Effector CD4-positive, alpha-beta T cell (primary cell): Measurements from ENCODE around the gene NRDE2.
"Not testable (repeated sequence)": the region's sequence is repeated elsewhere in the genome, so short reads cannot be mapped to it uniquely, and the experiment has no call there.

Experiments
- DNase-seq: peaks from one replicate; pipeline ENCODE4 v3.0.0-alpha.2; 2020

Gene NRDE2

GRCh38 chr14:90344331-90345238 lies 12.8 kb upstream of the NRDE2 start:
- DNase-seq = no peak

- DNase-seq = no peak
Measured at GRCh38 chr14:90342327-90342726, 10.6 kb upstream of the NRDE2 start.

- DNase-seq = no peak
Measured at GRCh38 chr14:90341784-90342183, 10.0 kb upstream of the NRDE2 start.

DNA sequence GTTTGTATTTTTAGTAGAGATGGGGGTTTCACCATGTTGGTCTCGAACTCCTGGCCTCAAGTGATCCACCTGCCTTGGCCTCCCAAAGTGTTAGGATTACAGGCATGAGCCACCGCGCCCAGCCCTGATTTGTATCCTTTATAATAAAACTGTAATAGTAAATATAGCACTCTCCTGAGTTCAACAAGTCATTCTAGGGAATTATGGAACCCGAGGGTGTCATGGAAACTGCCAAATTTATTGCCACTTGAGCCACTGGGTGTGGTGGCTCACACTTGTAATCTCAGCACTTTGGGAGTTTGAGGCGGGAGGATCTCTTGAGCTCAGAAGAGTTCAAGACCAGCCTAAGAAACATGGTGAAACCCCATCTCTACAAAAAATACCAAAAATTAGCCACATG lies 9.5 kb upstream of the NRDE2 start:
- DNase-seq = not testable (repeated sequence)

- DNase-seq = no peak
Measured at GRCh38 chr14:90336985-90337384, 5.2 kb upstream of the NRDE2 start.

DNA sequence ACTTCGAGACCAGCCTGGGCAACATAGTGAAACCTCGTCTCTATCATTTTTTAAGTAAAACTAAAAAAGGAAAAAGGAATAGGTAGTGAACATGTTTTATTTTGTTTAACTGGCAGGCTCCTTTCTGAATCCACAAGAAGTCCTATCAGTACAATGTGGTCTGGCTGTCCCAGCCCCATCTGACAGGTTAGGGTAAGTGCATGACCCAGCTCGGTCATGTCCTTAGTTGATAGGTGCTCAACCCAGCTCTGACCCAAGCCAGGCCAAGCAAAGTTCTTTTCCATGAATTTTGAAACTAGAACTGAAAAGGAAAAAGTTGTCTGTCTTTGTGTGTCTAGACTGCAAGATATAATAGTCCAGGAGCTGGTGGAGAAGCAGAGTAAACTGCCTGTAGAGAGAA lies 4.7 kb upstream of the NRDE2 start:
- DNase-seq = no peak

DNA sequence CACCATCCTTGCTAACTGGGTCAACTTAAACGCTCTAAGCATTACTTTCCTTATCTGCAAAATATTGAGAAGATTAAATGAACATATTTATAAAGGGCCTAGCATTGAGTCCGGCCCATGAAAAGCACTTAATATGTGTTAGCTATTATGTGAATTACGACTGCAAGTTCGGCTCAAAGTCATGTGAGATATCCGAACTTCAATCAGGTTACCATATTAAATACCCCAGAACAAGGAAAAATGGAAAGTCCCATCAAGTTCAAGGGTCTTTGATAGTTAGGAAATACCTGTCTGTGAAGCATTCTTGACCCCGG lies 487 bp upstream of the NRDE2 start:
- no peak for DNase-seq

GRCh38 chr14:90330203-90331196 lies 1.2 kb downstream of the NRDE2 start:
- no peak for DNase-seq

GRCh38 chr14:90321891-90322290 lies 9.8 kb downstream of the NRDE2 start:
- DNase-seq = no peak

- no peak for DNase-seq
Measured at GRCh38 chr14:90319634-90320541, 11.9 kb downstream of the NRDE2 start.

DNA sequence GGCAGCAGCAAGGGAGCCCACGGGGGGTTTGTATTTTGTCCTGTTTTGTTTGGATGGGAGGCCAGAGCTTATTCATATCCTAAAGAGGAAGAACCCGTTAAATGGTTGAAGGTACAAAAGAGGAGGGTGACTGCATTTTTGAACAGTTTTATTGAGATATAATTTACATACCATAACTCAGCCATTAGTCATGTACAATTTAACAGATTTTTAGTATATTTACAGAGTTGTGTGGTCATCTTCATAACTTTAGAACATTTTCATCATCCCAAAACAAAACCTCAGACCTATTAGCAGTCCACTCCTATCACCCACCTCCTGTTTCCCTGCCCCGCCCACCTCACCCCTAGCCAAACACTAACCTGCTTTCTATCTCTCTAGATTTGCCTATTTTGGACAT lies 12.6 kb downstream of the NRDE2 start:
- no peak for DNase-seq

GRCh38 chr14:90318016-90318415 lies 13.7 kb downstream of the NRDE2 start:
- no peak for DNase-seq

DNA sequence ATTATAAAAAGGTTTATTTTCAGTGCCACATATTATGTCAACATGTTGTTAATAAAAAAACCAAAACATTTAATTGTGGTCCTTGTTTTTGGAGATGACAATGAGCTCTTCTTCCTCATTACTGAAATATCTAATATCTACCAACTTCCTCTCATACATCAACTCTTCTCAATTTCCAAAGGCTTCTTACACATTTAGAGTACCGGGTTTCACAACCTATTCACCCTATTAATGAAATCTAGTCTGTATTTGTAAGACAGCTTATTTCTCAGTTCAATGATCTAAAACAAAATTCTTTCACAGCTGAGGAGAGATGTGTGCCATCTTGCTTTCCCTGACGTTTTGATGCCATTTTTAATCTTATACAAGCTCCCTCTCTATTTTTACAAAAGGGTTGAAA lies 14.5 kb downstream of the NRDE2 start:
- no peak for DNase-seq

DNA sequence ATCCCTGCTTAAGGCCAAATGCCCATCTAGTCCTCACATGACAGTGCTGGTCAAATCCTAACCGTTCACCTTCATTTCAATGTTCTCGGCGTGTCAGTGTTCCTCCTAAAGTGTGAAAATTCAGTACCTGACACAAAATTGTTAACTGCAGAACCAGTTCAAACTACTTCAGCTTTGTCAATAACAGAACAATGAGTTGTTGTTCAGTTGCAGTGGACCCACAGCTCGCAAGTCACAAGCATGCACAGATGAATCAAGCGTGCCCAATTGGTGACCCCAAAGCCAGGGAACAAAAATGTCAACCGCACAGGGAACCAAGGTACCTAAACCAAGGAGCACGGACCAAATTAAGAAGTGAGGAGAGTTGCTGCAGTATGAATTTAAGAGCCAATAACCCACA lies 23.2 kb downstream of the NRDE2 start:
- DNase-seq = no peak

DNA sequence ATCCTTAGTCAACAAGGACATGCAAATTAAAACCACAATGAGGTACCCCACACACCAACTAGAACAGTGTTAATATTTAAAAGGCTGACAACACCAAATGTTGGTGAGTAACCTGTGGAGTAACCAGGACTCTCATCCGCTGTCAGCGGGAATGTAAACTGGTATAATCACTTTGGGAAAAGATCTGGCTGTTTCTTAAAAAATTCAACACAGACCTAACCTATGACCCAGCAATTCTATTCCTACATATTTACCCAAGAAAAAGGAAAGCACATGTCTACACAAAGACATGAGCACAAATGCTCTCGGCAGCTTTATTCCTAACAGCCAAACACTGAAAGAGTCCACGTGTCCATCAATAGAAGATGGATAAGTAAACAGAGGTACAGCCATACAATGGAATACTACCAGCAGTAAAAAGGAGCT lies 26.6 kb downstream of the NRDE2 start:
- DNase-seq = no peak

GRCh38 chr14:90304502-90304901 lies 27.2 kb downstream of the NRDE2 start:
- no peak for DNase-seq

- DNase-seq = no peak
Measured at GRCh38 chr14:90303473-90303872, 28.3 kb downstream of the NRDE2 start.

DNA sequence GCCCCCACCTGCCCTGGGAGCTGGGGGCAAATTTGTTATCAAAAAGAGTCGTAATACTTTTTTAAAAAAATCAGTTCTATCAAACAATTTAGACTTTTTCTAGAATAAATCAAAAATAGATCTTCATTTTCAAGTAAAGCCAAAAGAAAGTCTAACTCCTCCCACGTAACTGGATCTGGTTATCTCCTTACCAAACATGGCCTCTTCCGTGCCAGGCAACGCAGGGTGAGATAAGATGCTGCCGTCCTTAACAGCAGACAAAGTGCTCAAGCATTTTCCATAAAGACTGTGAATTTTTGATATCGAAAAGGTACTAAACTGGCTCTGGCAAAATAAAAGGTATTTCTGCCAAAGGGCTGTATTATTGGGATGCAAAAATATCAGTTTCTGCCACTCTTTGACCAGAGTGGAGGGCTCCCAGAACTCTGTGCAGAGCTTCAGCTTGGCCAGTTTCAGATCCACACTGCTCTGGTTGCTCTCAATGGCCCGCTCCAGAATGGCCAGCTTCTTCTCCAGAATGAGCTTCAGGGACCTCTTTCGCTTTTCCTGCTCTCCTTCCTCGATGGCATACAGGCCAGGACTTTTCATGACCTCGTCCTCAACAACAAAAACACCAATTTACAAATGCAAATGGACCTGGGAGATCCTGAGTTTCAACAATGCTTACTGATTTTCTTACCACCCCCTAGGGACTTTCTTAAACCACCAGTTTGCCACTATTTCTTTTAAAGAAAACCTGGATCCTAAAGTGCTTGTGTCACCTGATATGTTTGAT lies 29.0 kb downstream of the NRDE2 start:
- DNase-seq = no peak

DNA sequence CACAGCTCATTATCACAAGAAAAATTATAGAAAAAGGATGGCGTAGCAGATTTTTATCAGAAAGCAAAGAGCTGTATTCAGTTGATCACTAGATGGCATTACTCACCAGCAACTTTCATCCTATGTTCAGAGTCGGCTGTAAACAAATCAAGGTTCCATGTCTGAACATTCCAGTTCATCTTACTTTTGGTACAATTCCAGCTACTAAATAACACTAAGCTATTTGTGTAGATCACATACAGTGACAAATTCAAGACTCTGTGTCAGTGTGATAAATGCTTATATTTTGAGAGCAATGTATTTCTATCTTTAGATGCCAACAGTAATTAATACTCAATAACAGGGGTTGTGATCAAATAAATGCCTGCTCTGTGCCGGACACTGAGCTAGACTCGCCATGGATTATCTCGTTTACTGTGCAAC lies 30.1 kb downstream of the NRDE2 start:
- no peak for DNase-seq

- DNase-seq = no peak
Measured at GRCh38 chr14:90301122-90301521, 30.6 kb downstream of the NRDE2 start.

DNA sequence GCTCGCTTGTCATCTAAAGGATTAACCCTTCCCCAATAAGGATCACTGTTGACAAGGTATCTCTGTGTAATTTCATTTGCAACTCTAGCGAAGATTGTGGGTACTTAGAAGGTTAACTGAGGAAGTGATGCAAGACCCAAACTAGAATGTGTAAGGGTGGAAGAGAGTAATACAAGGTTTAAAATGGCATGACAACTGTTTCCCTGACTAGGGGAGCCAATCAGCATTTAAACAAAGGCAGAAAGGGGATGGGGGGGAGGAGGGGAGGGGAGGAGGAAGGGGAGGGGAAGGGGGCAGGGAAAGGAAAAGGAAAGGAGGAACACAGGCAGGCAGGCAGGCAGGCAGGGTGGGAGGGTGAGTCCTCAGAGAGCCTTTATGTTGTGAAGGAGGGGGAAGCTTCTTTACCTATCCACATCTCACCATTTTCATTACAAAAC lies 31.1 kb downstream of the NRDE2 start:
- DNase-seq = no peak

- no peak for DNase-seq
Measured at GRCh38 chr14:90299408-90299807, 32.3 kb downstream of the NRDE2 start.
